ENCODE measurements around the gene DMD. TPM values are rescaled to one million over a fixed set of nuclear protein-coding genes. Genes with fewer than 3 reads are reported as not detected.

DMD gene
- total RNA-seq, 1 experiment from 2014 or later: 2.2 TPM

GRCh38 chrX:32150141-32150540, 1061.2 kb downstream of the DMD start:
- BruUV-seq (replicated peaks): no TSS peak
- POLR2A ChIA-PET: no interaction called here
- Histone ChIP-seq H3K4me3 (ENCODE audit: low read depth in 2 of 2, low read length in 2 of 2) (no peak overlapping the region), H3K4me1 (ENCODE audit: control insufficient read depth, insufficient read depth, low read length) (no peaks in the 10 kb centered on the region), H3K9me3 (ENCODE audit: control insufficient read depth, insufficient read depth, low read depth, low read length) (no peaks in the 10 kb centered on the region), H3K36me3 (ENCODE audit: control insufficient read depth, insufficient read depth, low read length) (no peaks in the 10 kb centered on the region), H3K27ac (ENCODE audit: low read length) (no peak overlapping the region), H3K27me3 (ENCODE audit: control insufficient read depth, insufficient read depth, low read length) (no peaks in the 10 kb centered on the region)
- intact Hi-C loops (cut with micrococcal nuclease; ENCODE audit: unreplicated experiment): no loop called here
- in situ Hi-C loops (cut with HindIII; ENCODE audit: low pct_unique_long_range_greater_than_20kb, low sequenced_read_pairs): no loop called here
- DNase-seq (ENCODE audit: low read depth, low spot score) (no peak), ATAC-seq (no peak)
- CTCF ChIA-PET: no interaction called here
- TF ChIP-seq CTCF (IDR thresholded peaks at IDR 0.05) (no peak), TCF7L2 (IDR thresholded peaks at IDR 0.05; ENCODE audit: low read depth, low read length) (no peak), POLR2AphosphoS5 (IDR thresholded peaks at IDR 0.05; ENCODE audit: low read depth, low read length) (no peak), SIN3A (IDR thresholded peaks at IDR 0.05; ENCODE audit: borderline replicate concordance, insufficient read depth, low read depth, low read length) (no peak), REST (IDR thresholded peaks at IDR 0.05; ENCODE audit: insufficient read depth in 1 of 2, low read depth in 2 of 2, low read length in 1 of 2) (no peak)

GRCh38 chrX:32141841-32142240, 1069.5 kb downstream of the DMD start:
- no peaks in the 10 kb centered on the region for H3K27me3 ChIP-seq (ENCODE audit: control insufficient read depth, insufficient read depth, low read length)
- POLR2A ChIA-PET: no interaction called here
- no peaks in the 10 kb centered on the region for H3K36me3 ChIP-seq (ENCODE audit: control insufficient read depth, insufficient read depth, low read length)
- H3K9me3 ChIP-seq (ENCODE audit: control insufficient read depth, insufficient read depth, low read depth, low read length): no peaks in the 10 kb centered on the region
- in situ Hi-C loops (cut with HindIII; ENCODE audit: low pct_unique_long_range_greater_than_20kb, low sequenced_read_pairs) (no loop called here), intact Hi-C loops (cut with micrococcal nuclease; ENCODE audit: unreplicated experiment) (no loop called here)
- no peaks in the 10 kb centered on the region for H3K4me1 ChIP-seq (ENCODE audit: control insufficient read depth, insufficient read depth, low read length)
- no peak for DNase-seq (ENCODE audit: low read depth, low spot score)
- no peak for TF ChIP-seq TCF7L2 (IDR thresholded peaks at IDR 0.05; ENCODE audit: low read depth, low read length)
- no peak for TF ChIP-seq POLR2AphosphoS5 (IDR thresholded peaks at IDR 0.05; ENCODE audit: low read depth, low read length)
- no peak for TF ChIP-seq CTCF (IDR thresholded peaks at IDR 0.05)
- no peak for TF ChIP-seq SIN3A (IDR thresholded peaks at IDR 0.05; ENCODE audit: borderline replicate concordance, insufficient read depth, low read depth, low read length)
- TF ChIP-seq REST (IDR thresholded peaks at IDR 0.05; ENCODE audit: insufficient read depth in 1 of 2, low read depth in 2 of 2, low read length in 1 of 2): no peak
- ATAC-seq: no peak
- no TSS peak for BruUV-seq (replicated peaks)
- H3K4me3 ChIP-seq (ENCODE audit: low read depth in 2 of 2, low read length in 2 of 2): no peak overlapping the region
- no peak overlapping the region for H3K27ac ChIP-seq (ENCODE audit: low read length)
- CTCF ChIA-PET: no interaction called here

All from Panc1 (cell line).